ENCODE data around the gene HES6. TPM values are rescaled to one million over a fixed set of nuclear protein-coding genes. Genes with fewer than 3 reads are reported as not detected.
A peak's percentile ranks its signal among the peaks of the same experiment; 100 is the strongest.

HES6 gene
- total and polyA plus RNA-seq, 2 of the 8 experiments (the other 6 are each of a cell fraction or from before 2014, with no cell fraction given): 32.6 to 36.3 TPM

GRCh38 chr2:238288650-238289573, 49.1 kb upstream of the HES6 start (continued):
- TF ChIP-seq POU5F1 (IDR thresholded peaks at IDR 0.05; ENCODE audit: low read depth, low read length) (no peak), NRF1 (IDR thresholded peaks at IDR 0.05; ENCODE audit: low read depth, low read length) (peak; percentile 25; the same call in 1 of the 2 replicates), BCL11A (IDR thresholded peaks at IDR 0.05; ENCODE audit: low read depth in 2 of 2, low read length in 2 of 2) (no peak), TAF1 (IDR thresholded peaks at IDR 0.05; ENCODE audit: low read depth, low read length) (peak; percentile 51; the same call in 1 of the 2 replicates), TEAD4 (IDR thresholded peaks at IDR 0.05; ENCODE audit: low read depth, low read length) (no peak), YY1 (IDR thresholded peaks at IDR 0.05; ENCODE audit: low read depth, low read length) (peak; percentile 76)
- TF ChIP-seq, protein P1, sequence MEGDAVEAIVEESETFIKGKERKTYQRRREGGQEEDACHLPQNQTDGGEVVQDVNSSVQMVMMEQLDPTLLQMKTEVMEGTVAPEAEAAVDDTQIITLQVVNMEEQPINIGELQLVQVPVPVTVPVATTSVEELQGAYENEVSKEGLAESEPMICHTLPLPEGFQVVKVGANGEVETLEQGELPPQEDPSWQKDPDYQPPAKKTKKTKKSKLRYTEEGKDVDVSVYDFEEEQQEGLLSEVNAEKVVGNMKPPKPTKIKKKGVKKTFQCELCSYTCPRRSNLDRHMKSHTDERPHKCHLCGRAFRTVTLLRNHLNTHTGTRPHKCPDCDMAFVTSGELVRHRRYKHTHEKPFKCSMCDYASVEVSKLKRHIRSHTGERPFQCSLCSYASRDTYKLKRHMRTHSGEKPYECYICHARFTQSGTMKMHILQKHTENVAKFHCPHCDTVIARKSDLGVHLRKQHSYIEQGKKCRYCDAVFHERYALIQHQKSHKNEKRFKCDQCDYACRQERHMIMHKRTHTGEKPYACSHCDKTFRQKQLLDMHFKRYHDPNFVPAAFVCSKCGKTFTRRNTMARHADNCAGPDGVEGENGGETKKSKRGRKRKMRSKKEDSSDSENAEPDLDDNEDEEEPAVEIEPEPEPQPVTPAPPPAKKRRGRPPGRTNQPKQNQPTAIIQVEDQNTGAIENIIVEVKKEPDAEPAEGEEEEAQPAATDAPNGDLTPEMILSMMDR (IDR thresholded peaks at IDR 0.05; ENCODE audit: control extremely low read depth in 1 of 3, insufficient read depth in 1 of 3, low read depth in 1 of 3, low read length in 3 of 3): peak in 2 of 3 experiments; percentile 35 to 37; a peak in 2 of 4 replicates
